Stromal cell of bone marrow (primary cell): ENCODE measurements around the gene EID2B.

Experiments used
- DNase-seq: peaks from one replicate; pipeline ENCODE4 v3.0.0-alpha.2; 2012; ENCODE audit warnings: low read depth

Gene EID2B

DNA sequence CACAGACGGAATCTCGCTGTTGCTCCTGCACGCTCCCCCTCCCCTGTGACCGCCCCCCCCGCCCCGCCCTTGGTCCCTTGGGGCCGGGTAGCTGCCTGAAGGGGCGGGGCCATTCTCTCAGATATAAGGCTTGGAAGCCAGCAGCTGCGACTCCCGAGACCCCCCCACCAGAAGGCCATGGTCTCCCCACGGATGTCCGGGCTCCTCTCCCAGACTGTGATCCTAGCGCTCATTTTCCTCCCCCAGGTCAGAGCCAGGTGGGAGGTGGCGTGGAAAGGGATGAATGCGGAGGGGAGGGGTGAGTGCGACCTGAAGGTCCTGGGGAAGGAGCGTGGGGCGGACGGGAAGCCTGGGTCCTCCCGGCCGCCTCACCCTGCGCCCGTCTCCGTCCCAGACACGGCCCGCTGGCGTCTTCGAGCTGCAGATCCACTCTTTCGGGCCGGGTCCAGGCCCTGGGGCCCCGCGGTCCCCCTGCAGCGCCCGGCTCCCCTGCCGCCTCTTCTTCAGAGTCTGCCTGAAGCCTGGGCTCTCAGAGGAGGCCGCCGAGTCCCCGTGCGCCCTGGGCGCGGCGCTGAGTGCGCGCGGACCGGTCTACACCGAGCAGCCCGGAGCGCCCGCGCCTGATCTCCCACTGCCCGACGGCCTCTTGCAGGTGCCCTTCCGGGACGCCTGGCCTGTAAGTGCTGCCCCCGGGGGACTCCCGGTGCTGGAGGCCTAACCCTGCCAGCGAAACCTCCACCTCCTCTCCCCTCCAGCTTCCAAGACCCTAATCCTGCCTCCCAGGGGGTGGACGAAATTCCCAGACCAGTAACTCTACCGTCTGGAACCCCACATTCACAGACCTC, 33.6 kb downstream of the EID2B start, which contains the start of gene DLL3:
TSS of gene DLL3 (plus strand) at position 150 of the 845 bp plus-strand sequence. CDS start at position 178, 28 bp downstream.
- DNase-seq = no peak

DNA sequence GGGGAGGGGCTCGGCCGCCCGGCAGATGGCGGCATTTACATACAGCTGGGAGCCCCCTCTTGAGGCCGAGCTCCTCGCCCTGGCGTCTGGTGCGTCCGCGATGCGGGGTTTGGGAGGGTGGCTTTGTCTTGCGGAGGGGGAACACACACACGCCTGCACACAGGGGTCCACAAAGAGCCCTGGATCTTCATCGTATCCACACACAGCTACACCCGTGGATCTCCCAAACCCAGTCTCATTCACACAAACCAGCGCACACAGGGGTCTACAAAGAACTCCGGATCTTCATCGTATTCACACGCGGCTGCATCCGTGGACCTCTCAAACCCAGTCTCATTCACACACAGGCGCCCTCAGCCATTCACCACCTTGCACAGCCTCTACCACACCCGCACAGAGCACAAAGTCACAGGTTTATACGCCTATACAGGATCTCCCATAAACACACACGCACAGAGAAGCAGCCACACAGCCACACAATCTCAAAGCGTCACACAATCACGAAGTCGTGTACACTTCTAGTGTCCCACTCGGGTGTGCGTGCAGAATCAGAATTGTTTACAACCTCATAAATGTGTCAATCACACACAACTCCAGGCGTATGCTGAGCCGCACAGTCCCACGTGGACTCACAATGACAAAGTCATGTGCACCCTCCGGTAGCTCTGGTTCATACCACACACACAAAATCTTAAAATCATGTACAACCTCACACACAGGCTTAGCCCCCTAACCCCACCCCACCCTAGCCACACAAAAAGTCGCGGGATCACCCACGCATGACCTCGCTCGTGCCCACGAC, 34.5 kb downstream of the EID2B start:
- DNase-seq = no peak

DNA sequence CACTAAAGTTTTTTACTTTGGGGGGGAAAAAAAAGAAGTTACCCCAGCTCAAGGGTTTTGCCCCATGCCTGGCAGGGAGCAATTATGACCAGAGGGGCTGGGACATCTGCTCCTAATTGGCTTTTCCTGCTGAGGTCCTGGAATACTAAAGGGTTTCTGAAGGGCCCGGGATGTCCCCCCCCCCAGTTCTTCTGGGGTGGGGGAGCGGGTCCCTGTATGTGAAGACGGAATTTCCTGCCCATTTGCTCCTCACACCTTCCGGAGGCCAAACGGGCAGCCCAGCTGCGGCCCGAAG, 35.0 kb downstream of the EID2B start:
- DNase-seq = no peak

DNA sequence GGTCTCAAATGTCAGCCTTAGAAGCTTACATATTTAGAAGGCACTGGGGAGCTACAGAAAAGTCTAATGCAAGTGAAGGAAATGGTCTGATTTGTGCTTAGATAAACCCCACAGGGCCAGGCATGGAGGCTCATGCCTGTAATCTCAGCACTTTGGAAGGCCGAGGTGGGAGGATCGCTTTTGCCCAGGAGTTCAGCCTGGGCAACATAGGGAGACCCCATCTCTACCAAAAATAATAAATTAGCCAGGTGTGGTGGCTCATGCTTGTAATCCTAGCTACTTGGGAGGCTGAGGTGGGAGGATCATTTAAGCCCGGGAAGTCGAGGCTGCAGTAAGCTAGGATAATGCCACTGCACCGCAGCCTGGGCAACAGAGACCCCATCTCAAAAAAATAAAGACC, 36.6 kb downstream of the EID2B start:
- no peak for DNase-seq

DNA sequence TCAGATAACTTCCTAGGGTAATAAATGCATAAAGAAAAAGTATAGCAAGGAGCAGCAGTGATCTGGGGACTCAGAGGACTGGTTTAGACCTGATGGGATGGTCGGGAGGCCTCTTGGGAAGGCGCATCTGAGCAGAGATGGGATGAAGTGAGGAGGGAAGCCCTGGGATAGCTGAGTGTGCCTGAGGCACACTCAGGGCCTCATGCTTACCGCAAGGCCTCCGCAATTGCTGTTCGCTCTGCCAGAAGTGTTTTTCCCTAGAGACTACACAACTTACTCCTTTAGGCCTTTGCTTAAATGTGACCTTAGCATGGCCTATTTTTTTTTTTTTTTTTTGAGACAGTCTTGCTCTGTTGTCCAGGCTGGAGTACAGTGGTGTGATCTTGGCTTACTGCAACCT, 38.0 kb downstream of the EID2B start:
- DNase-seq = no peak

DNA sequence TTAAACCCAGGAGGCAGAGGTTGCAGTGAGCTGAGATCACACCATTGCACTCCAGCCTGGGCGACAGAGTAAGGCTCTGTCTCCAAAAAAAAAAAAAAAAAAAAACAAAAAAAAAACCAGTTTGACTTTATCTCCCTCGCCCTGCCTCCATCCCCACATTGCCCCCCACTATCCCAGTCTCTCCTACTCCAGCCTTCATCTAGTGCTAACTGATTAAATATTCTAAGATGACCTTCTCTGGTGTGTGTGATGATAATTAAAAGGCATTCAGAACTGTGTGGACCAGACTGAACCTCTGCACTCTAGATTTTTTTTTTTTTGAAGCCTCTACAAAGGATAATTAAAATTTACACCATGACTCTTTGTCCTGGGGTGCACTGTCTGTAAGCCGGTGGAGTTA, 39.9 kb downstream of the EID2B start:
- no peak for DNase-seq

DNA sequence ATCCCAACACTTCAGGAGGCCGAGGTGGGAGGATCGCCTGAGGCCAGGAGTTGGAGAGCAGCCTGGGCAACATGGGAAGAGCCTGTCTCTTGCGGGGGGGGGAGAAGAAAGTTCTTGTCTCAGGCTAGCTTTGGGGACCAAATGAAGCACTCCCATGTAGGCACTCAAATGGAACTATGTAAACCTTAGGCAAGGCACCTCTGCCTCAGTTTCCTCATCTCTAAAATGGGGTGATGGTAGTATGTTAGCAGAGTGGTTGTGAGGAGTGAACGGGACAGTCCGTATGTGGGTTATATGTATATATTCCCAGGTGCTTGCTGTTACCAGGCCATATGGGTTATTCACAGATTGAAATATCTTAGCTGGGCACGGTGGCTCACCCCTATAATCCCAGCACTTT, 40.4 kb downstream of the EID2B start:
- no peak for DNase-seq

DNA sequence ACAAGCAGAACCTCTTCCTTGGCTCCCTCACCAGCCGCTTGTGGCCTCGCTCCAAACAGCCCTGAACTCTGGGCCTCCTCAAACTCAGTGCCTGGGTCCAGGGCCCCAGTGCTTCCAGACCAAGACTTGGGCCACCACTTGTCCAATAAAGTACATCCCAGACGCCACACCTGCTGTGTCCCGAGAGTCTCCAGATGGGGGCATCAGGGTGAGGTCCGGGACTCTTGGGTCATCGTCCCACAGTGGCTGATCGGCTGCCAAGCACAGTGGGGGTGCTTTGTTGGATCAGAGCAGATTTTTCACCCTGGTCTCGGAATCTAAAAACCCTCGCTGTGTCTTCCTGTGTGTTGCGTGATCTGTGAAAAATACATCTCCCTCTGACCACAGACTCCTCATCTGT, 42.9 kb downstream of the EID2B start:
- no peak for DNase-seq

DNA sequence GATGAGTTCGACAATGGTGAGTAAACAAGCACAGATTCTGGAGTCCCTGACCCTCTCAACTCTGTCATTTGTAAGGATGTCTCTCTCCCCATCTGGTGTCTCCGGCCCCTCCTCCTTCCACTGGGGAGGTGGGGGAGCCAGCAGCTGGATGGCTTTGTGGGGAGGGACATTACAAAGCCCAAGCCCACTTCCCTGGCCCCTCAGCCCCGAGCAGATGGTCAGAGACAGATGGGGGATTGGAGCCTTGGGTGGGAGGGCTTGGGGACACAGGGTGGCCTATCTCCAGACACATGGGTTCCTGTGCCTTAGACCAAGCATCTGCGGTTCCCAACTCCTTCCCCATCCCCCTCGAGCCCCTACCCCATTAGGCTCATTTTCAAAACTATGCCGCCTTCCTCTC, 49.5 kb downstream of the EID2B start:
- no peak for DNase-seq

DNA sequence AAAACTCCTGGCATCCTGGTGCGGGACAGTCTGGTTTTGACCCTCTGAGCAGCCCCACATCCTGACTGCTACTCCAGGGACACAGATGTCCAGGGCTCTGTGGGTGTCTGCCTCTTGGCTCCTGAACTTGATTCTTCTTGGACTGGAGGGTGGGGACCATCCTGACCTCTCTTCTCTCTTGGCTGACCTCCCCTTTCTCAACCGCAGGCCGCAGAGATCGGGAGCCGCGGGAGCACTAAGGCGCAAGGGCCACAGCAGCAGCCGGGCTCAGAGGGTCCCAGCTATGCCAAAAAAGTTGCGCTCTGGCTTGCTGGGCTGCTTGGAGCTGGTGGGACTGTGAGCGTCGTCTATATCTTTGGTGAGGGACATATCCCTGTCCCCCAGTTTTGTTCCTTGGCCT, 51.0 kb downstream of the EID2B start:
- no peak for DNase-seq

DNA sequence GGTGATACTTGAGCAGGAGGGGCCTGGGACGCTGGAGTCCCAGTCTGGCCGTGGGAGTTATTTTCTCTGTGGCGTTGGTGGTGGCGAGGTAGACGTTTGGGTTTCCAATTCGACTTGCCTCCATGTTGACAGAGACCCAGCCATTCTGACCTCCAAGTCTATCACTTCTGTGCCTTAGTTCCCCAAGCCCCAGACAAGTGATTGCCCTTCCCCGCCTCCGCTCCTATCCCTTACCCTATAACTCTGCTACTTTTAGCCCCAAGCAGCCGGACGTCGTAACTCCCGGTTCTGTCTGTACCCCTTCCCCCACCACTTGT, 51.5 kb downstream of the EID2B start:
- no peak for DNase-seq
